Measurements from ENCODE around the gene NEU1.

NEU1 gene

DNA sequence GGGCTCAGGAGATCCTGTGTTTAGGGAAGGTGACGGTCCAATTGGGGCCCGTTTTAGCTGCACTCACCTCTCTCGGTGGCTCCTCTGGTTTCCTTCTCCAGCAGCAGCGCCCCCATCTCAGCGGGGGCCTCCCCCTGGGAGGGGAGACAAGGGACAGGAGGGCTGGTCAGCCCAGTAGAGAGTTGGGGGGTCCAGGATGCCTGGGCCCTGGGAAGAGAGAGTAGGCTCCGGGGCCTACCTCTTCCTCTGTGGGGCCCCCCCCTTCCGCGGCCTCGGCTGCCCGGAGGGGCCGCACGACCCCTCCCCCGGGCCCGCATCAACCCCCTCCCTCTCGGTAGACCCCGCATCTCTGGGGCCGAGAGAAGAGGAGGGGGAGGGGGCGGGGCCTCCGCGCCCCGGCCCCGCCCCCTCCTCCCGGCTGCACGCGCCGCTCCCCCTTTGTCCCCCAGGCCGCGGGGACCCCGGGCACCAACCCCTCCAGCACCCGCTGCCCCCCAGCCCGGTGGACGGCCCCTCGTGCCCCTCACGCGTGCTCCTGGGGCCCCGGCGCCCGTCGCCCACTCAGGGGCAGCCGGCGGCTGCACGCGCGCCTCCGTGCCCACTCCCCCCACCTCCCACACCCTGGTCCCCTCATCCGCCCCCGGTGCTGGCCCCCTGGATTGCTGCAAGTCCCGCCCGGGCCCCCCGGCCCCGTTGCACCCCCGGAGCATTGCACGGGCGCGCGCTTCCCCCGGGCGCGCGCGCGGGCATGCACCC, 34.4 kb upstream of the NEU1 start:
- DNase-seq = peak in 4 of 51 donors; percentile 19 to 55 (median 41)

DNA sequence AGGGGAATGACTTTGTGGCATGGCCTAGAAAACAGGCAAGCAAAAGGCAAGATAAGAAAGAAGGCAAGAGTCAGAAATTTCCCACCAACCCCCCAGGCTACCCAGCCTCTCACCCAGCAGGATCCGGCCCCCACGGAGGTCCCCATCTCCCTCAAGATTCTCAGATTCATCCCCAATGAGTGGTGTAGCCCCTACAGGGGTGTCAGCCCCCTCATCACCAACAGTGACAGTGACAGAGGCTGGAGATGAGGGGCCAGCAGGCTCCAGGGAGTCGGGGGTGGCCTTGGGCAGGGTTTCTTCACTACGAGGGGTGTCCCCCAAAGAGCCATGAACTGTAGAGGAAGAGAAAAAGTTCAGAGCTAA, 33.9 kb upstream of the NEU1 start:
- no peak for DNase-seq

DNA sequence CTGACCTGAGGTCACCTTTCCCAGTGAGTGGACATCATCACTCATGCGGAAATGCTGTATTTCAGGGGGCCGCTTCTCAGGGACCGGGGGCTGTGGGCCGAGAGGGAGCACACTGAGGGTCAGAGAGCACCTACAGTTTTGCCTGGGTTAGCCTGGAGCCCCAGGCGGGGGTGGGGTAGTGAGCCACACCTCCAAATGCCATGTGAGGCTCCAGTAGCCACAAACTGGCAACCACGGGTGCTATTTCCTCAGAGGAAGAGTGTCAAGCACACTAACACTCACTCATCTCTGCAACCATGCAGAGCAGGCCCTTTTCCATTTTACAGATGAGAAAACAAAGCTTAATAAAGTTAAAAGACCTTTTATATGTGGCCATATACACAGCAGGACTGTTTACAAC, 30.2 kb upstream of the NEU1 start:
- no peak for DNase-seq

DNA sequence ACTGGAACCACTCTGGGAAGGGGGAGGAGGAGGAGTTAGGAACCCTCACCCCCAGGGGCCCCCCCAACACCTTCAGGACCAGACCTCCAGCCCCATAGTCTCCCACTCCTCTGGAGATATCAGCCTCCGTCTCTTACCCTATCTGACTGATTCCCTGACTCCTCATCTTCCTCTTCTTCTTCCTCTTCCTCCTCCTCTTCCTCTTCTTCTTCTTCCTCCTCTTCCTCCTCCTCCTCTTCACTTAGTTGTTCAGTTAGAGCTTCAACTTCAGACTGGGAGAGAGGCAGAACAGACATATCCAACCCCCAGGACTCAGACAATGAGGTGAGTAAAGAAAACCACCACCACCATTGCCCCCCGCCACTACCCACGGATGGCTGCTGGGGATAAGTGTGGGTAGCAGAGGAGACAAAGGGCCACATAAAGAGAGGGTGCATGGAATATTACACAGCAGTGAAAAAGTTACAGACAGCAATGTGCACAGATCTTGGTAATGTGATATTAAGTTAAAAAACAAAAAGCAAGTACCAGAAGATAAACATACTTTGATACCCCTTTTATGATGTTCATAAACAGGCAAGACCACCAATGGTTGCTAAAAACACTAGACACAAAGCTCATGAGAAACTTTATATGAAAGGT, 26.8 kb upstream of the NEU1 start:
- DNase-seq = no peak

DNA sequence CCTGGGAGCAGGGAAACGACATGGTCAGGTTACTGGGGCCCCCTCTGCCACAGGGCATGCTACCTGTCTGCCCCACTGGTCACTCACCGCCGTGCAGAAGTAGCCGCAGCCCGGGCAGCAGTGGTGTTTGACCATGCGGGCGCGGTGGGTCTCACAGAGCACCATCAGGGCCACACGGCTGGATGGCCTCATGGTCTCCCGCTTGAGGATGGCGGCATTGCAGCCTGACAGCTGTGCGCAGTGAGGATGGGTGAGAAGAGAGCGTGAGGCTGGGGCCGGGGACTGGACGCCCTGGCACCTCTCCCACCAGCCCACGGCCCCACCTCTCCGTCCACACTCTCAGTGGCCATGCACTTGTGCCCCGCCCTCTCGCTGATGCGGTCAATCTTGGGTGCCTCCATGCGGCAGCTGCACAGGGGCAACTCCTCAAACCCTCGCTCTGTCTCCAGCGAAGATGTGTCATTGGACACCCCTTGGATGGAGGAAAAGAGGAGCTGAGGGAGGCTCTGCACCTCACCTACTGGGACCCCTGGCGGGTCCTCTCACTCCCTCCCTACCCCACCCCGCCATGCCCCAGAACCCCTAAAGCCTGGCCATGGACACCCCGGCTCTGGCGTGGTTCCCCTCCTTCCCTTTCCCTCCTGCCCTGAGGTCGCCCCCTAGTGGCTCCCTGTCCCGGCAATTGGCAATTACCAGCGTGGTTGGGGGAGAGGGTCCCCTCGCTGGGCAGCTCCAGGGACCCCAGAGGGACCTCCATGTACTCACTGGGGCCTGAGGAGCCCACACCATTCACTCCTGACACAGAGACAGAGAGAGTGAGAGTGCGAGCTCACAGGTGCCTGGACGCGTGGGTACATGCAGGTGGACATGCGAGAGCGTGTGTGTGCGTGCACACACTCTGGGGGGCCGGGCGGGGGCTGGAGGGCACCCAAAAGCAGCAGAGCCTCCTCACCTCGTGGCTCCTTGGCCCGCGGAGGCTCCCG, 25.9 kb upstream of the NEU1 start:
- peak in 6 of 51 donors; percentile 4 to 18 (median 6) for DNase-seq

DNA sequence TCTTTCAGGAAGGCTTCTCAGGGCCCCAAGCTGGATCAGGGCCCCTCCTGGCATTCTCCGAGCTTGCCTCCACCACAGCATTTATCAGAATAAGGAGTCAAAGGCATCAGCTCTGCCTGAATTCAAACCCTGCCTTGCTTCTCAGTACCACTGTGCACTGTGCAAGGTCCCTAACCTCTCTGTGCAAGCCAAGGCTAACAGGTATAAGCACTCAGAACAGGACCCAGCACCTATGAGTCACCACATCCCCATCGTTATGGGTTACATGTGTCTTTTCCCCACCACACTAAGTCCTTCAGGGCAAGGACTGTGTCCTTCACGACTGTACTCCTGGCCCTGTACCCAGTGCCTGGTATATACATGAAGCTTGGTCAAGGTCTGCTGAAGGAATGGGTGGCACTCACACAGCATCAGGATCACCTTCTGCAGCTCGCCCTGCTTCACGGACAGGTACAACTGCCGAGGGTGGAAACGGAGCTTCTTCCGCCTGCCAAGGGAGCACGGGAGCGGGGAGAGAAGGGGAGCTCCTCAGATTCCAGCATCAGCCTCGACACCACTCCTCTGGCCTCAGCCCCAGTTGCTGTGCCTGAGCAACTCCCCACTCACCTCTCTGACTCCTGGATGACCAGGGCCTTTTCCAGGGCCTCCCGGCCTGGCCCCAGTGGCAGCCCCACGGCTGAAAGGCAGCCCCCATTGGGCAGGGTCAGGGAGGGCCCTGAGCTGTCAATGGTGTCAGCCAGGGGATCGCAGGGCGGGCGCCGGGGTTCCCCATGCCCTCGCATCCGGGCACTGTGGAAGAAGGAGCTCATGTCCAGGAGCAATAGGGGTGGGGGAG, 24.8 kb upstream of the NEU1 start:
- no peak for DNase-seq

DNA sequence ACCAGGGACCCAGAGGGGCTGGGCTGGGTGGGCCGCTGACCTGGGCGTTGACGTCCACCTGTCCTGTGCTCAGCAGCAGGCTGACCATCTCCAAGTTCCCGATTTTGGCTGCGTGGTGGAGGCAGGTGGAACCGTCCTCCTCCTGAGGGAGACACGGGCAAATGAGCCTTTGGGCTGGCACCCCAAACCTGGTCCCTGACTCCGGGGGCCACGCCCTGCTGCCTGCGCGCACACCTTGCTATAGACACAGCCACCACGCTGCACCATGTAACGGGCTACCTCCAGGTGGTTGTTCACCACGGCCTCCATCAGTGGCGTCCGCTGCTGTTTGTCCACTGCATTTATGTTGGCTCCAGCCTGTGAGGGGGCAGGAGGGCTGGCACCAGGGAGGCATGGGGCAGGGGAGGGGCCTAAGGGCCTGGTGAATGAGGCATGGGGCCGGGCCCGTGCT, 23.9 kb upstream of the NEU1 start:
- no peak for DNase-seq

DNA sequence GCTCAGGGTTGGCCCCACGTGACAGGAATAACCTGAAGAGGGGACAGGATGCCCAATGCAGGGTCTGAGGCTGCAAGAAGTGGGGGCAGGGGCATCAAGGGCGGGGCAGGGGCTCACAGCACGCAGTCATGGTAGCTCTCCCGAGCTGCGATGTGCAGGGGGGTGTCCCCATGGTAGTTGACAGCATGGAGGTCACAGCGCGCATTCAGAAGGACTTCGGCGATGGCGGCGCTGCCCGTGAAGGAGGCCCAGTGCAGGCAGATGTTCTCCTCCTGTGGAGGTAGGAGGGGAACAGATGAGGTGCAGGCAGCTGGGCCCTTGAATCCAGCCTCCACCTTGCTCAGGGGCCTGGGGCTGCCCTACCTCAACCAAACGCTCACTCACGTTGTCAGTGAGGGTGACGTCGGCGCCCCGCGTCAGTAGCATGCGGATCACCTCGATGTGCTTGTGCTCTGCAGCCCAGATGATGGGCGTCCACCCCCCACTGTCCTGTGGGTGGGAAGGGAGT, 22.0 kb upstream of the NEU1 start:
- DNase-seq = no peak

DNA sequence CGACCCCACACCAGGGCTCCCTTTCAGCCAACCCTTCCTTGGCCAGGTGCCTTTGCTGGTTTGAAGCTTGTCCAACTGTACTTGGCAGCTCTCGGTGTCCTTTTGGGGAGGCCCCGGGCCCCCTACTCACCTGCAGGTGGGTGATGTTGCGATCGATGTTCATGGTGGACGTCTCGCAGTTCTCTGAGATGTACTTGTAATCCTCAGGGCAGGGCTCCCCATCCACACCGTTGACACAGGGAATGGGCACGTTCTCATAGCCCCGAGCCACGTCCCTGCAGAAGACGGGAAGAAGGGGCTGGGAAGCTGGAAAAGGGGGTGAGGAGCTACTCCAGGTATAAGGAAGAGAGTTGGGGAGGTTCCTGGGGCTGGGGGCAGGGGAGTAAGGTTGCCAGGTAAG, 21.1 kb upstream of the NEU1 start:
- no peak for DNase-seq

DNA sequence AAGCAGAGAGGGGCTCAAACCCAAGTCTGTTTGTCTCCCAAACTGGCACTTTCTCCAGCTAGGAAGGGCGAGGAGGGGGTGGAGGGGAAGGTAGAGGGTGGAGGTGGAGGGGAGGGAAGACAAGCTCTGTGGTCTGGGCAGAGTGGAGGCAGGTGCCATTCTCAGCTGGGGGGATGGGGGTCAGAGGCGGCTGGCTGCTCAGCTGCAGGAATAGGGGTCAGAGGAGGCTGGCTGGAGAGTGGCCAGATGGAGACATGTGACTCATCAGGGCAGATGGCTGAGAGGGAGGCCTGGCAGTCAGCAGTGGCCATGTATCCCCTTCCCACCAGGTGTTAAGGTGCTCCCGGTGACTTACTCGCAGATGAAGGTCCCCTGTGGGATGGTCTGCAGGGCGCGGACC, 19.7 kb upstream of the NEU1 start:
- peak in 1 of 51 donors; percentile 19 for DNase-seq

DNA sequence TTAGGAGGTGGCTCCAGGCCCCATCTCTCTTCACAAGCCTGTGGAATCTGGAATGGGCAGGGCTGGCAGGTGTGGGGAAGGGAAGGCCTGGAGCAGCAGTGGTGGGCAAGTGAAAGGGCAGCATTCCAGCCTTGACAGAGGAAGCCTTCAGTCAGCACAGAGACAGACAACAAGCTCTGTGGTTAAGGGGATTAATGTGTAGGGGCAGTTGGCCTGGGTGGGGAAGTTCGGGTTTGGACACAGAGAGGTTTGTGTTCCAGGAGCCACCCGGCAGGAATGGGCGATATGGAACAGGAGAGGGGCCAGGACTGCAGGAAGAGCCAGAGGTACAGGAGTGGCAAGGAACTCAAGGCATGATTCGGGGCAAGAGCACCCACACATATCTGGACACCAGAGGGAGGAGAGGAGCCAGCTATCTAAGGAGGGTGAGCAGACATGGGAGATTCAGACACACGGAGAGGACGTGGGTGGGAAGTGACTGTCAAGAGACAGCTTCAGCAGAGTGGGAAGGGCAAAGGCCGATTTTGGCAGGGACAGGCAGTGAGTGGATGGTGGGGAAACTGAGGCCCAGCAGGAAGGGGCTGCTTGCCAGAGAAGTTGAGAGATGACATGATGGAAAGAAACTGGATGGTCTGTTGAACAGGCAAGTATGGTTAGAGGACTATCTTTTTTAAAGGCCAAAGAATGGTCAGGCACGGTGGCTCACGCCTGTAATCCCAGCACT, 18.7 kb upstream of the NEU1 start:
- peak in 1 of 51 donors; percentile 7 for DNase-seq

DNA sequence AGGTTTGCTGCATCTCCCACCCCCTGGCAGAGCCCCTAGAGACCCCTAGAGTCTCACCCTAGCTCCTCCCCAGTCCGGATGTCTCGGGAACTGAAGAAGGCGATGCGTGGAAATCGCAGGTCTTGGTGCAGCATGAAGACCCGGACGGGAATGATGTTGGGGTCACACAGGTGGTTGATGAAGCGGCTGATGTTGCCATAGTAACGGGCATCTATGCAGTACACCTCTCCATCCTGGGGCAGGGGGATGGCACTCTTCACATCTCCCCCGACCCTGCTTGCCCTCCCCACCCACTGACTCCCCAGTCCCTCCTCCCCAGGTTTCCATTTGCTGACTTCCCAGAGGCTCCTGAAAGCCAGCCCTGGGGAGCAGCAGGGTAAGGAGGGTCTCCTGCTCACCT, 18.0 kb upstream of the NEU1 start:
- DNase-seq = no peak

DNA sequence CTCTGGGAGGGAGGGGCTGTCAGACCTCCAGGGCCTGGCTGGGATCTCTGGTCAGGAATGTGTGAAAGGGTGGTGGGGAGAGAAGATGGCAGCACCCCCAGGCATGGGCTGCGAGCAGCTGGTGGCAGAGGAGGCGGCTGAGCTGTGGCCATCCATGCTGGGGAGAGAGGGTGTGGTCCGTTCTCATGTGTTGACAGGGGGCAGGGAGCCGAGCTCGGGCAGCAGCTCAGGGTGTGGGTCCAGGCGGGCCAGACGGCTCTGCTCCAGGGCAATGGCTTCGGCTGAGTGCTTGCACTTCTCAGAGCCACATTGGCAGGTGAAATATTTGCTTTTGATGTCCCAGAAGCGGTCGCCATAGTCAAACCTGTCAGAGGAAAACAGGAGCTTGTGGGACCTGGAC, 17.3 kb upstream of the NEU1 start:
- DNase-seq = no peak

DNA sequence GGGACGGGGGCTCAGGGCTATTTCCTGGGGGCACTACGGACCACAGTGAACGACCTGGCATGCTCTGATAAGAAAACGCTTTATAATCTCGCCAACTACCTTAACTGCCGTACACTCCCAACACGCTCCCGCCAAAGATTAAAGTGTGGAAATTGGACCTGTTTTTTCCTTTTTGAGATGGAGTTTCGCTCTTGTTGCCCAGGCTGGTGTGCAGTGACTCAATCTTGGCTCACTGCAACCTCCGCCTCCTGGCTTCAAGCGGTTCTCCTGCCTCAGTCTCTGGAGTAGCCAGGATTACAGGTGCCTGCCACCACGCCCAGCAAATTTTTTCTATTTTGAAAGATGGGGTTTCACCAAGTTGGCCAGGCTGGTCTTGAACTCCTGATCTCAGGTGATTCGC, 16.5 kb upstream of the NEU1 start:
- no peak for DNase-seq

DNA sequence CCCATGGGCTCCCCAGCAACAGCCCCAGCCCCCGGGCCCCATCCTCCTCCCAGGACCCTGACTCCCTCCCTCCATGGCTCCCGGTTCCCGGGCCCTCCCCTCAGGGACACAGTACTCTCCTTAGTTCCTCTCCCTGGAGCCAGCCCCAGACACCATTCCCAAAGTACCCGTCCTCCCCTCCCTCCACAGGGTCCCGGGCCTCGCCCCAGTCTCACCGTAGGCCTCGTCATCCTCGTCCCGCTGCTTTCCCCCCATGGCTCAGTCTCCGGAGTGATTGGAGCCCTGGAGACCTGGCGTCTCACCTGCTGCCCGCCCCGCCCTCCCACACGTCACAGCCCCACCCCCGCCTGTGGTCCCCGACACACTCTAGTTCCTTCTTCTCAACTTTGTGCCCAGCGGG, 16.1 kb upstream of the NEU1 start, which contains the start of gene SLC44A4:
TSS of gene SLC44A4 (minus strand) at position 272 of the 400 bp plus-strand sequence. CDS start at position 255, 17 bp downstream.
- DNase-seq = no peak

DNA sequence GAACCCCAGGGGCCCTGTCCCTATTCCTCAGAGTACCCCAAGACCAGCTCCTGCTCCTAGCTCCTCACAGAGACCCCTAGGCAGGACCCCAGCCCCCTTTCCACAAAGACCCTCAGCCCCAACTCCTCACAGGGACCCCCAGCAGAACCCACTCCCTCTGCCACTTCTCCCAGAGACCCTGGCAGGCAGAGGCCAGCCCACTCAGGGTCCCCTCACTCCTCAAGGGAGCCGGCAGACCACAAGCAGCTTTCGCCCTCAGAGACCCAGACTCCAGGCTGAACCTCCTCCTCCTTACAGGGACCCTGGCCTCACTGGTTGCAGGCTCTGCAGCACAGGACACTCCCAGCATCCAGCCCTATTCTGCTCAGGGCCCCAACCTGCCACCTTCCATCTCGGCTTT, 15.6 kb upstream of the NEU1 start:
- no peak for DNase-seq

DNA sequence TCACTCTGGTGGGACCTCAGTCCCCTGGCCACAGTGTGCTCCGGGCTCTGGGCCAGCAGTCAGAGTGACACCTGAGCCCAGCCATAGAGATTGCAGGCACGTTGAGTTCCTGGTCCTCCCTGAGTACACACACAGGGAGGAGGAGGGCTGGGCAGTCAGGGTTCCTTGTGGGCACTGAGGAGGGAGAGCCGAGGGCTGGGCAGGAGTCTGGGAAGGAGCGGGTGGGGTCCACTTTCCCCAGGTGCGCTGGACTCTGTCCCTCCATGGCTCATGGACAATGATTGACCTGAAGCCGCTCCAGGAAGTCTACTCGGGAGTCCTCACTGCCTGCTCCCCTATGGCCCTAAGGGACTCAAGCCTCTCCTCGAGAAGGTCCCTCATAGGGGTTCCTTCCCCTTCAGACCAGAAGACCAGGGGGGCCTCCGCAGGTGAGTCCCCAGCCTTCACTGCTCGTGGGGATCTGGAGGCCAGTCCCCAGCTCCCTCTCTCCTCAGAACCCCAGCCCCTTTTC, 15.1 kb upstream of the NEU1 start:
- DNase-seq = no peak

DNA sequence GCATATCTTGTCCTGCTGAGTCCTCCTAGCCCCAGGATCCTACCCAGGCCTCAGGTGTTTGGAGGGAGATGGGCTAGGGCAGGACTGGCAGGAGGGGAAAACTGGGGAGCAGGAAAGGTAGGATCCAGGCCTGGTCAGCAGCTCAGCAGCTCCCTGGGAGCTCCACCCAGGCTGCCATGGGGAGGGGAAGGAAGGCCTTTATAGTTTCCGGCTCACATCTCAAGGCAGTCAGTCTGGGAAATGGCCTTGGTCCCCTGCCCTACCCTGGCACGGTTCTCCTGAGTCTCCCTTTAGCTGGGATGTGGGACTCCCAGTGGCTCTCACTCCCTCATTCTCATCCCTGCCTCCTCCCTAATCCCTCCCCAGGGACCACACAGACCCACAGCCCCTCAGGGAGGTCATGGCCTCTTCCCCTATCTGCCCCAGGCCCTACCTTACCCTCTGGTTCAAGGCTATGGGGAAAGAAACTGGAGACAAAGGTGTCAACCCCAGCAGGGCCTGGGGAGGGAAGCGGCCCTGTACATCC, 14.6 kb upstream of the NEU1 start:
- no peak for DNase-seq

DNA sequence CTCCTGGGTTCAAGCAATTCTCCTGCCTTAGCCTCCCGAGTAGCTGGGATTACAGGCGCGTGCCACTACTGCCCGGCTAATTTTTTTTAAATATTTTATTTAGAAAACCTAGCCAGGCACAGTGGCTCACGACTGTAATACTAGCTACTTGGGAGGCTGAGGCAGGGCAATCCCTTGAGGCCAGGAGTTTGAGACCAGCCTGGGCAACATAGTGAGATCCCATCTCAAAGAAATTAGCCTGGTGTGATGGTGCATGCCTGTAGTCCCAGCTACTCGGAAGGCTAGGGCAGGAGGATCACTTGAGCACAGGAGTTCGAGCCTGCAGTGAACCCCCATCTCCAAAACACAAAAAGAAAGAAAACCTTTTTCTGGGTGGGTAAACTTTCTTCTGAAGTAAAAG, 13.7 kb upstream of the NEU1 start:
- no peak for DNase-seq

DNA sequence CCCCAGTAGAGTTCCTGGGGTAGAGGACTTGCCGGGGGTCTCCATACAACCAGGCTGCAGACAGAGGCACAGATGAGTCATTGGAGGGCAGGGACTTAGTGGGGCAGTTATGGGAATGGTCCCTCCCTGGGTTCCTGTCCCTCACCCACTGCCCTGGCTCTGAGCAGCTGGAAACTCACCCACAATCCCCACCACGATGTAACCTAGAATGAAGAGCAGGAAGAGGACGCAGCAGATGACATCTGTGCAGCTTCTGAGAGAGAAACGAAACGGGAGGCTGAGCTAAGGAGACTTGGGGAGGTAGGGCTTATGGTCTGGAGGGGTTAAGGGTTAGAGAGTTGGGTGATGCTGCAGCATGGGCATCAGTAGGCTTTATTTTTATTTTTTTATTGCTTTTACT, 13.3 kb upstream of the NEU1 start:
- no peak for DNase-seq

Data from hypothalamus (tissue), 51 donors.